ENCODE results near the gene DPYSL5. TPM values are rescaled to one million over a fixed set of nuclear protein-coding genes. Genes with fewer than 3 reads are reported as not detected.

The DPYSL5 gene
- polyA plus RNA-seq, 4 donors, result 5.7 to 8.5 (median 6.5) TPM

GRCh38 chr2:26980971-26981370 lies 133.0 kb downstream of the DPYSL5 start:
- no peak for DNase-seq (ENCODE audit: low read depth in 4 of 4, low spot score in 3 of 4)

GRCh38 chr2:26982102-26982742 lies 134.3 kb downstream of the DPYSL5 start:
- DNase-seq (ENCODE audit: low read depth in 4 of 4, low spot score in 3 of 4), result no peak

- no peak for DNase-seq (ENCODE audit: low read depth in 4 of 4, low spot score in 3 of 4)
Measured at GRCh38 chr2:26983746-26984145, 135.8 kb downstream of the DPYSL5 start.

- DNase-seq (ENCODE audit: low read depth in 4 of 4, low spot score in 3 of 4), result no peak
Measured at GRCh38 chr2:26985807-26986206, 137.9 kb downstream of the DPYSL5 start.

- no peak for DNase-seq (ENCODE audit: low read depth in 4 of 4, low spot score in 3 of 4)
Measured at GRCh38 chr2:26986576-26986975, 138.6 kb downstream of the DPYSL5 start.

GRCh38 chr2:26988058-26988860 lies 140.3 kb downstream of the DPYSL5 start:
- DNase-seq (ENCODE audit: low read depth in 4 of 4, low spot score in 3 of 4), result no peak

- no peak for DNase-seq (ENCODE audit: low read depth in 4 of 4, low spot score in 3 of 4)
Measured at GRCh38 chr2:26989156-26989555, 141.2 kb downstream of the DPYSL5 start.

GRCh38 chr2:26991717-26992116 lies 143.8 kb downstream of the DPYSL5 start:
- DNase-seq (ENCODE audit: low read depth in 4 of 4, low spot score in 3 of 4), result no peak

GRCh38 chr2:26993768-26994167 lies 145.8 kb downstream of the DPYSL5 start:
- no peak for DNase-seq (ENCODE audit: low read depth in 4 of 4, low spot score in 3 of 4)

- no peak for DNase-seq (ENCODE audit: low read depth in 4 of 4, low spot score in 3 of 4)
Measured at GRCh38 chr2:26994983-26995382, 147.1 kb downstream of the DPYSL5 start.

- no peak for DNase-seq (ENCODE audit: low read depth in 4 of 4, low spot score in 3 of 4)
Measured at GRCh38 chr2:26997394-26997793, 149.5 kb downstream of the DPYSL5 start.

GRCh38 chr2:26998323-26998722 lies 150.4 kb downstream of the DPYSL5 start:
- no peak for DNase-seq (ENCODE audit: low read depth in 4 of 4, low spot score in 3 of 4)

Other genes starting within 250 kb of the DPYSL5 start
- gene CIB4, start 206.8 kb upstream of the DPYSL5 start, polyA plus RNA-seq (ENCODE audit: insufficient read length in 4 of 4), result 1 to 10 TPM in 1 of 4 donors, under 1 TPM in 3; 0.30 to 1.2 (median 0.61) TPM
- gene KCNK3, start 155.4 kb upstream of the DPYSL5 start, polyA plus RNA-seq (ENCODE audit: insufficient read length in 4 of 4), result 1 to 10 TPM in 3 of 4 donors, under 1 TPM in 1; 0.97 to 5.0 (median 1.6) TPM
- 10 to 100 TPM; 16.0 to 17.6 (median 16.1) TPM for gene SLC35F6, start 83.8 kb upstream of the DPYSL5 start, polyA plus RNA-seq (ENCODE audit: insufficient read length in 4 of 4)
- gene CENPA, start 62.1 kb upstream of the DPYSL5 start, polyA plus RNA-seq (ENCODE audit: insufficient read length in 4 of 4), result 10 to 100 TPM; 14.9 to 18.9 (median 16.3) TPM
- gene MAPRE3, start 122.5 kb downstream of the DPYSL5 start, polyA plus RNA-seq (ENCODE audit: insufficient read length in 4 of 4), result 10 to 100 TPM; 13.8 to 16.8 (median 14.4) TPM
- gene TMEM214, start 184.8 kb downstream of the DPYSL5 start, polyA plus RNA-seq (ENCODE audit: insufficient read length in 4 of 4), result 10 to 100 TPM; 56.9 to 71.4 (median 62.4) TPM
- 10 to 100 TPM; 62.1 to 65.4 (median 63.9) TPM for gene AGBL5, start 203.5 kb downstream of the DPYSL5 start, polyA plus RNA-seq (ENCODE audit: insufficient read length in 4 of 4)
- gene OST4, start 223.5 kb downstream of the DPYSL5 start, polyA plus RNA-seq (ENCODE audit: insufficient read length in 4 of 4), result 100 to 1,000 TPM; 242 to 277 (median 260) TPM
- gene EMILIN1, start 230.5 kb downstream of the DPYSL5 start, polyA plus RNA-seq (ENCODE audit: insufficient read length in 4 of 4), result 100 to 1,000 TPM in 1 of 4 donors, 10 to 100 TPM in 3; 61.5 to 121 (median 86.3) TPM
- 10 to 100 TPM; 43.9 to 59.9 (median 51.2) TPM for gene KHK, start 238.6 kb downstream of the DPYSL5 start, polyA plus RNA-seq (ENCODE audit: insufficient read length in 4 of 4)

Measured in right renal pelvis (tissue), 4 donors.